ENCODE measurements around the gene TNFSF18. TPM values are rescaled to one million over a fixed set of nuclear protein-coding genes. Genes with fewer than 3 reads are reported as not detected.
A peak's percentile ranks its signal among the peaks of the same experiment; 100 is the strongest.

The TNFSF18 gene
- total RNA-seq, 1 donor from 2014 or later = 0.14 TPM

GRCh38 chr1:173002891-173003838, 47.6 kb downstream of the TNFSF18 start:
- H3K36me3 ChIP-seq (ENCODE audit: insufficient read depth, low read length) = no peaks in the 10 kb centered on the region
- H3K27me3 ChIP-seq (ENCODE audit: insufficient read depth, low read length) = no peaks in the 10 kb centered on the region
- peaks cover 17% of the 10 kb centered on the region for H3K9me3 Mint-ChIP-seq (ENCODE audit: unreplicated experiment)
- H3K4me1 Mint-ChIP-seq (ENCODE audit: low read depth, unreplicated experiment) = no peaks in the 10 kb centered on the region
- no peaks in the 10 kb centered on the region for H4K20me1 ChIP-seq (ENCODE audit: insufficient read depth, low read length)
- TF ChIP-seq EZH2 (IDR thresholded peaks at IDR 0.05; ENCODE audit: insufficient read depth, low read length) = no peak
- TF ChIP-seq, protein P1, sequence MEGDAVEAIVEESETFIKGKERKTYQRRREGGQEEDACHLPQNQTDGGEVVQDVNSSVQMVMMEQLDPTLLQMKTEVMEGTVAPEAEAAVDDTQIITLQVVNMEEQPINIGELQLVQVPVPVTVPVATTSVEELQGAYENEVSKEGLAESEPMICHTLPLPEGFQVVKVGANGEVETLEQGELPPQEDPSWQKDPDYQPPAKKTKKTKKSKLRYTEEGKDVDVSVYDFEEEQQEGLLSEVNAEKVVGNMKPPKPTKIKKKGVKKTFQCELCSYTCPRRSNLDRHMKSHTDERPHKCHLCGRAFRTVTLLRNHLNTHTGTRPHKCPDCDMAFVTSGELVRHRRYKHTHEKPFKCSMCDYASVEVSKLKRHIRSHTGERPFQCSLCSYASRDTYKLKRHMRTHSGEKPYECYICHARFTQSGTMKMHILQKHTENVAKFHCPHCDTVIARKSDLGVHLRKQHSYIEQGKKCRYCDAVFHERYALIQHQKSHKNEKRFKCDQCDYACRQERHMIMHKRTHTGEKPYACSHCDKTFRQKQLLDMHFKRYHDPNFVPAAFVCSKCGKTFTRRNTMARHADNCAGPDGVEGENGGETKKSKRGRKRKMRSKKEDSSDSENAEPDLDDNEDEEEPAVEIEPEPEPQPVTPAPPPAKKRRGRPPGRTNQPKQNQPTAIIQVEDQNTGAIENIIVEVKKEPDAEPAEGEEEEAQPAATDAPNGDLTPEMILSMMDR (IDR thresholded peaks at IDR 0.05; ENCODE audit: insufficient read depth, low read depth, low read length) = no peak
- no peak overlapping the region for H3K9ac ChIP-seq (ENCODE audit: low read length)
- H3K4me3 ChIP-seq (ENCODE audit: insufficient read depth, low read depth, low read length) = no peak overlapping the region
- H3K27me3 Mint-ChIP-seq (ENCODE audit: low read depth, unreplicated experiment) = no peaks in the 10 kb centered on the region
- FAIRE-seq (peak; percentile 45), DNase-seq (ENCODE audit: low read depth) (peak; percentile 68)
- no peaks in the 10 kb centered on the region for H3K79me2 ChIP-seq (ENCODE audit: insufficient read depth, low read length)
- H3K36me3 Mint-ChIP-seq (ENCODE audit: low read depth, unreplicated experiment) = peaks cover 2% of the 10 kb centered on the region
- H3K4me2 ChIP-seq (ENCODE audit: low read length) = no peak overlapping the region
- no peaks in the 10 kb centered on the region for H3K4me1 ChIP-seq (ENCODE audit: insufficient read depth, low read length)
- H2AFZ ChIP-seq (ENCODE audit: low read depth, low read length) = no peak overlapping the region
- H3K9me3 ChIP-seq (ENCODE audit: insufficient read depth, low read depth, low read length) = no peaks in the 10 kb centered on the region
- no peak overlapping the region for H3K4me3 Mint-ChIP-seq (ENCODE audit: unreplicated experiment)
- no peak overlapping the region for H3K27ac ChIP-seq (ENCODE audit: low read depth, low read length)
- H3K27ac Mint-ChIP-seq (ENCODE audit: unreplicated experiment) = peak overlapping the region; percentile 85

- Histone ChIP-seq H4K20me1 (ENCODE audit: insufficient read depth, low read length) (no peaks in the 10 kb centered on the region), H3K4me2 (ENCODE audit: low read length) (no peak overlapping the region), H3K27ac (ENCODE audit: low read depth, low read length) (no peak overlapping the region), H3K4me1 (ENCODE audit: insufficient read depth, low read length) (no peaks in the 10 kb centered on the region), H3K9ac (ENCODE audit: low read length) (no peak overlapping the region), H3K27me3 (ENCODE audit: insufficient read depth, low read length) (no peaks in the 10 kb centered on the region), H3K36me3 (ENCODE audit: insufficient read depth, low read length) (no peaks in the 10 kb centered on the region), H2AFZ (ENCODE audit: low read depth, low read length) (no peak overlapping the region), H3K79me2 (ENCODE audit: insufficient read depth, low read length) (no peaks in the 10 kb centered on the region), H3K4me3 (ENCODE audit: insufficient read depth, low read depth, low read length) (no peak overlapping the region), H3K9me3 (ENCODE audit: insufficient read depth, low read depth, low read length) (peaks cover 2% of the 10 kb centered on the region)
- Mint-ChIP-seq H3K36me3 (ENCODE audit: low read depth, unreplicated experiment) (peaks cover 5% of the 10 kb centered on the region), H3K27me3 (ENCODE audit: low read depth, unreplicated experiment) (no peaks in the 10 kb centered on the region), H3K27ac (ENCODE audit: unreplicated experiment) (no peak overlapping the region), H3K4me1 (ENCODE audit: low read depth, unreplicated experiment) (peaks cover 1% of the 10 kb centered on the region), H3K4me3 (ENCODE audit: unreplicated experiment) (no peak overlapping the region), H3K9me3 (ENCODE audit: unreplicated experiment) (peaks cover 27% of the 10 kb centered on the region)
- FAIRE-seq = no peak
- DNase-seq (ENCODE audit: low read depth) = no peak
- TF ChIP-seq, protein P1 (IDR thresholded peaks at IDR 0.05; ENCODE audit: insufficient read depth, low read depth, low read length) = no peak
- TF ChIP-seq EZH2 (IDR thresholded peaks at IDR 0.05; ENCODE audit: insufficient read depth, low read length) = no peak
These were observed 51.4 kb downstream of the TNFSF18 start for GRCh38 chr1:172999349-172999748.

- Histone ChIP-seq H3K36me3 (ENCODE audit: insufficient read depth, low read length) (no peaks in the 10 kb centered on the region), H3K4me2 (ENCODE audit: low read length) (no peak overlapping the region), H3K27ac (ENCODE audit: low read depth, low read length) (peak overlapping the region; percentile 4), H3K9me3 (ENCODE audit: insufficient read depth, low read depth, low read length) (peaks cover 2% of the 10 kb centered on the region), H3K4me1 (ENCODE audit: insufficient read depth, low read length) (peaks cover 5% of the 10 kb centered on the region), H3K27me3 (ENCODE audit: insufficient read depth, low read length) (no peaks in the 10 kb centered on the region), H4K20me1 (ENCODE audit: insufficient read depth, low read length) (no peaks in the 10 kb centered on the region), H3K9ac (ENCODE audit: low read length) (no peak overlapping the region), H2AFZ (ENCODE audit: low read depth, low read length) (no peak overlapping the region), H3K79me2 (ENCODE audit: insufficient read depth, low read length) (no peaks in the 10 kb centered on the region), H3K4me3 (ENCODE audit: insufficient read depth, low read depth, low read length) (no peak overlapping the region)
- H3K36me3 Mint-ChIP-seq (ENCODE audit: low read depth, unreplicated experiment) = peaks cover 5% of the 10 kb centered on the region
- peak; percentile 74 for DNase-seq (ENCODE audit: low read depth)
- FAIRE-seq = no peak
- H3K27ac Mint-ChIP-seq (ENCODE audit: unreplicated experiment) = no peak overlapping the region
- H3K27me3 Mint-ChIP-seq (ENCODE audit: low read depth, unreplicated experiment) = no peaks in the 10 kb centered on the region
- H3K4me3 Mint-ChIP-seq (ENCODE audit: unreplicated experiment) = no peak overlapping the region
- peaks cover 27% of the 10 kb centered on the region for H3K9me3 Mint-ChIP-seq (ENCODE audit: unreplicated experiment)
- TF ChIP-seq, protein P1 (IDR thresholded peaks at IDR 0.05; ENCODE audit: insufficient read depth, low read depth, low read length) = no peak
- TF ChIP-seq EZH2 (IDR thresholded peaks at IDR 0.05; ENCODE audit: insufficient read depth, low read length) = no peak
- peaks cover 15% of the 10 kb centered on the region for H3K4me1 Mint-ChIP-seq (ENCODE audit: low read depth, unreplicated experiment)
These were observed 52.8 kb downstream of the TNFSF18 start for GRCh38 chr1:172997941-172998361.

Measured in astrocyte (in vitro differentiated cells and primary cell).